HepG2 (cell line): ENCODE results near the gene TRPT1. TPM values are rescaled to one million over a fixed set of nuclear protein-coding genes. Genes with fewer than 3 reads are reported as not detected.

ENCODE experiments used
- CEBPB ChIP-seq: IDR thresholded peaks from 2 replicates; pipeline ENCODE4 v1.6.1; 2011; ENCODE audit warnings: low read depth, low read length, improper control_type of control experiment, borderline replicate concordance
- GATAD2A ChIP-seq: IDR thresholded peaks from 2 replicates; pipeline ENCODE4 v1.6.1; 2016
- HOXA3 ChIP-seq: sonication (generic); formaldehyde crosslinking; IDR thresholded peaks from 2 replicates; pipeline ENCODE4 v1.5.0; 2020; ENCODE audit warnings: missing genetic modification reagents
- ISL2 ChIP-seq: sonication (generic); formaldehyde crosslinking; IDR thresholded peaks from 2 replicates; pipeline ENCODE4 v1.5.0; 2020; ENCODE audit warnings: missing genetic modification reagents
- MAFK ChIP-seq, 2 experiments: IDR thresholded peaks in 1 of 2; conservative IDR thresholded peaks in 1 of 2; 2 replicates each; pipeline ENCODE4 v1.6.1; 2011; ENCODE audit warnings: improper control_type of control experiment in 2 of 2, low read length in 2 of 2
- MIER2 ChIP-seq: IDR thresholded peaks from 2 replicates; pipeline ENCODE4 v1.6.1; 2016; ENCODE audit warnings: missing biosample characterization, missing genetic modification reagents
- MLLT10 ChIP-seq: sonication (generic); formaldehyde crosslinking; IDR thresholded peaks from 2 replicates; pipeline ENCODE4 v1.4.0; 2020; ENCODE audit warnings: missing genetic modification reagents
- NFKB2 ChIP-seq: sonication (generic); formaldehyde crosslinking; IDR thresholded peaks from 2 replicates; pipeline ENCODE4 v1.4.0; 2020; ENCODE audit warnings: missing genetic modification reagents, borderline replicate concordance
- NPAS2 ChIP-seq: sonication (generic); formaldehyde crosslinking; IDR thresholded peaks from 2 replicates; pipeline ENCODE4 v1.8.0; 2022; ENCODE audit warnings: mild to moderate bottlenecking, missing genetic modification reagents, borderline replicate concordance
- SAFB2 ChIP-seq: sonication (generic); formaldehyde crosslinking; IDR thresholded peaks from 2 replicates; pipeline ENCODE4 v1.5.1; 2020; ENCODE audit warnings: missing genetic modification reagents, low read depth, mild to moderate bottlenecking, borderline replicate concordance
- SATB2 ChIP-seq: sonication (generic); formaldehyde crosslinking; IDR thresholded peaks from 2 replicates; pipeline ENCODE4 v1.5.0; 2020; ENCODE audit warnings: missing genetic modification reagents
- U2AF2 ChIP-seq: fragments of 200-400 bp; formaldehyde crosslinking; IDR thresholded peaks from 2 replicates; pipeline ENCODE4 v1.6.1; 2017; ENCODE audit warnings: low read depth, mild to moderate bottlenecking, low read length
- ZNF17 ChIP-seq: sonication (generic); formaldehyde crosslinking; IDR thresholded peaks from 2 replicates; pipeline ENCODE4 v1.5.0; 2020; ENCODE audit warnings: mild to moderate bottlenecking, missing genetic modification reagents
- ZNF30 ChIP-seq: sonication (generic); formaldehyde crosslinking; IDR thresholded peaks from 2 replicates; pipeline ENCODE4 v1.5.0; 2020; ENCODE audit warnings: mild to moderate bottlenecking, missing genetic modification reagents
- polyA plus RNA-seq, 8 experiments: library from polyadenylated mRNA; depleted of rRNA in 3 of 8; stranded (reverse) in 7 of 8; unstranded in 1 of 8; fragments of >200 nt; fragmentation: Illumina TruSeq in 4 of 8; extraction: Trizol in 4 of 8; gene quantifications; 2 replicates each; pipeline versions ENCODE4 v1.2.1 to v1.2.3, GENCODE V29; 2011 to 2016; ENCODE audit warnings: low read depth in 4 of 8, missing spikeins in 1 of 8, mixed read lengths in 1 of 8; ENCODE audit not compliant: insufficient read depth in 1 of 8
- total RNA-seq, 5 experiments: library from RNA; depleted of rRNA; stranded (reverse); fragments of >200 nt; fragmentation: Illumina TruSeq; extraction: Trizol; gene quantifications; 2 replicates each; pipeline ENCODE4 v1.2.3, GENCODE V29; 2016; ENCODE audit warnings: low read depth in 1 of 5
- TF ChIP-seq, protein P1 (sequence below): sonication (generic); formaldehyde crosslinking; IDR thresholded peaks from 2 replicates; pipeline ENCODE4 v1.4.0; 2020; ENCODE audit warnings: missing genetic modification reagents, borderline replicate concordance
- TF ChIP-seq, protein P2 (sequence below): sonication (generic); formaldehyde crosslinking; IDR thresholded peaks from 2 replicates; pipeline ENCODE4 v1.5.1; 2020; ENCODE audit warnings: missing genetic modification reagents, mild to moderate bottlenecking, borderline replicate concordance
- TF ChIP-seq, protein P3 (sequence below): sonication (generic); formaldehyde crosslinking; IDR thresholded peaks from 2 replicates; pipeline ENCODE4 v1.8.0; 2022; ENCODE audit warnings: mild to moderate bottlenecking, missing genetic modification reagents; ENCODE audit not compliant: insufficient replicate concordance
- TF ChIP-seq, protein P4 (sequence below): sonication (generic); formaldehyde crosslinking; conservative IDR thresholded peaks from 2 replicates; pipeline ENCODE4 v1.4.0; 2020; ENCODE audit warnings: mild to moderate bottlenecking, missing genetic modification reagents, moderate library complexity

The TRPT1 gene
- total and polyA plus RNA-seq, 2 of the 13 experiments (the other 11 are each of a cell fraction or from before 2014, with no cell fraction given) = 24.8 to 40.7 TPM

DNA sequence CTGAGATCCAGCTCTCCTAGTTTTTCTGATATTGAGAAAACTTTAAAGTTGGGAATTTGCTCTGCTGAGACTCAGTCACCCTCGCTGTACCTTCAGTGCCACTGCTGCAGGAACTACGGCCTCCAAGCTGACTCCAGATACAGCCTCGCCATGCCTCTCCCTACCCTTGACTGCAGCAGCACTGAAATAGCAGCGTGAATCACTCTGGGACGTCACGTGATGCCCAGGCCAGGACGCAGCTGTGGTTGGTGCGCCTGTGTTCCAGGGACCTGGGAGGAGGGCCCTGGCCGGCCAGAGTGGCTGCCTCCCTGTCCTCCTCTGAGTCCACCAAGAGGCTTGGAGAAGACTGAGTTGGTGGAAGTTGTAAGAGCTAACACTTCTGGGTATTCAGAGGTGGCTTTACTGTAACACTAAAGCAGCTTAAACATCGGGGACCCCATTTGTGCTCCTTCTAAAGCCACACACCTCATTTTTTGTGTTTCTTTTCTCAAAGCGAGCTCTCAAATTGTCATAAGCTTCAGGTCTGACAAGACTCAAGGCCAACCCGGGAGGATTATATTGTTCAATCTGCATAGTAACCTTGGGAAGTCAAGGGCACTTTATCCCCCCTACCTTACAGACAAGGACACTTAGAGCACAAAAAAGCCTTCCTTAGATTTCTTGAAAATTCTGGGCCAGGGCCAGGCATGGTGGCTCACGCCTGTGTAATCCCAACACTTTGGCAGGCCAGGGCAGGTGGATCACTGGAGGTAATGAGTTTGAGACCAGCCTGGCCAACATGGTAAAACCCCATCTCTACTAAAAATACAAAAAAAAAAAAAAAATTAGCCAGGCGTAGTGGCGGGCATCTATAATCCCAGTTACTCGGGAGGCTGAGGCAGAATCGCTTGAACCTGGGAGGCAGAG, 44.2 kb downstream of the TRPT1 start (continued):
- TF ChIP-seq, protein P1, sequence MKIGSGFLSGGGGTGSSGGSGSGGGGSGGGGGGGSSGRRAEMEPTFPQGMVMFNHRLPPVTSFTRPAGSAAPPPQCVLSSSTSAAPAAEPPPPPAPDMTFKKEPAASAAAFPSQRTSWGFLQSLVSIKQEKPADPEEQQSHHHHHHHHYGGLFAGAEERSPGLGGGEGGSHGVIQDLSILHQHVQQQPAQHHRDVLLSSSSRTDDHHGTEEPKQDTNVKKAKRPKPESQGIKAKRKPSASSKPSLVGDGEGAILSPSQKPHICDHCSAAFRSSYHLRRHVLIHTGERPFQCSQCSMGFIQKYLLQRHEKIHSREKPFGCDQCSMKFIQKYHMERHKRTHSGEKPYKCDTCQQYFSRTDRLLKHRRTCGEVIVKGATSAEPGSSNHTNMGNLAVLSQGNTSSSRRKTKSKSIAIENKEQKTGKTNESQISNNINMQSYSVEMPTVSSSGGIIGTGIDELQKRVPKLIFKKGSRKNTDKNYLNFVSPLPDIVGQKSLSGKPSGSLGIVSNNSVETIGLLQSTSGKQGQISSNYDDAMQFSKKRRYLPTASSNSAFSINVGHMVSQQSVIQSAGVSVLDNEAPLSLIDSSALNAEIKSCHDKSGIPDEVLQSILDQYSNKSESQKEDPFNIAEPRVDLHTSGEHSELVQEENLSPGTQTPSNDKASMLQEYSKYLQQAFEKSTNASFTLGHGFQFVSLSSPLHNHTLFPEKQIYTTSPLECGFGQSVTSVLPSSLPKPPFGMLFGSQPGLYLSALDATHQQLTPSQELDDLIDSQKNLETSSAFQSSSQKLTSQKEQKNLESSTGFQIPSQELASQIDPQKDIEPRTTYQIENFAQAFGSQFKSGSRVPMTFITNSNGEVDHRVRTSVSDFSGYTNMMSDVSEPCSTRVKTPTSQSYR (CRISPR knock-in tag) = no peak
- peak; percentile 55; the same call in 1 of the 2 replicates for TF ChIP-seq HOXA3 (CRISPR knock-in tag)
- TF ChIP-seq GATAD2A (CRISPR knock-in tag) = 0 out of 2 replicates have a peak, but pooled peaks have one; percentile 21
- TF ChIP-seq, protein P2, sequence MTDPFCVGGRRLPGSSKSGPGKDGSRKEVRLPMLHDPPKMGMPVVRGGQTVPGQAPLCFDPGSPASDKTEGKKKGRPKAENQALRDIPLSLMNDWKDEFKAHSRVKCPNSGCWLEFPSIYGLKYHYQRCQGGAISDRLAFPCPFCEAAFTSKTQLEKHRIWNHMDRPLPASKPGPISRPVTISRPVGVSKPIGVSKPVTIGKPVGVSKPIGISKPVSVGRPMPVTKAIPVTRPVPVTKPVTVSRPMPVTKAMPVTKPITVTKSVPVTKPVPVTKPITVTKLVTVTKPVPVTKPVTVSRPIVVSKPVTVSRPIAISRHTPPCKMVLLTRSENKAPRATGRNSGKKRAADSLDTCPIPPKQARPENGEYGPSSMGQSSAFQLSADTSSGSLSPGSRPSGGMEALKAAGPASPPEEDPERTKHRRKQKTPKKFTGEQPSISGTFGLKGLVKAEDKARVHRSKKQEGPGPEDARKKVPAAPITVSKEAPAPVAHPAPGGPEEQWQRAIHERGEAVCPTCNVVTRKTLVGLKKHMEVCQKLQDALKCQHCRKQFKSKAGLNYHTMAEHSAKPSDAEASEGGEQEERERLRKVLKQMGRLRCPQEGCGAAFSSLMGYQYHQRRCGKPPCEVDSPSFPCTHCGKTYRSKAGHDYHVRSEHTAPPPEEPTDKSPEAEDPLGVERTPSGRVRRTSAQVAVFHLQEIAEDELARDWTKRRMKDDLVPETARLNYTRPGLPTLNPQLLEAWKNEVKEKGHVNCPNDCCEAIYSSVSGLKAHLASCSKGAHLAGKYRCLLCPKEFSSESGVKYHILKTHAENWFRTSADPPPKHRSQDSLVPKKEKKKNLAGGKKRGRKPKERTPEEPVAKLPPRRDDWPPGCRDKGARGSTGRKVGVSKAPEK (CRISPR knock-in tag) = no peak
- TF ChIP-seq NFKB2 (CRISPR knock-in tag) = peak; percentile 27; the same call in 1 of the 2 replicates
- TF ChIP-seq ZNF17 (CRISPR knock-in tag) = no peak
- no peak for TF ChIP-seq CEBPB
- no peak for TF ChIP-seq MLLT10 (CRISPR knock-in tag)
- TF ChIP-seq MIER2 (CRISPR knock-in tag) = no peak
- no peak for TF ChIP-seq SATB2 (CRISPR knock-in tag)
- no peak for TF ChIP-seq U2AF2
- TF ChIP-seq, protein P3, sequence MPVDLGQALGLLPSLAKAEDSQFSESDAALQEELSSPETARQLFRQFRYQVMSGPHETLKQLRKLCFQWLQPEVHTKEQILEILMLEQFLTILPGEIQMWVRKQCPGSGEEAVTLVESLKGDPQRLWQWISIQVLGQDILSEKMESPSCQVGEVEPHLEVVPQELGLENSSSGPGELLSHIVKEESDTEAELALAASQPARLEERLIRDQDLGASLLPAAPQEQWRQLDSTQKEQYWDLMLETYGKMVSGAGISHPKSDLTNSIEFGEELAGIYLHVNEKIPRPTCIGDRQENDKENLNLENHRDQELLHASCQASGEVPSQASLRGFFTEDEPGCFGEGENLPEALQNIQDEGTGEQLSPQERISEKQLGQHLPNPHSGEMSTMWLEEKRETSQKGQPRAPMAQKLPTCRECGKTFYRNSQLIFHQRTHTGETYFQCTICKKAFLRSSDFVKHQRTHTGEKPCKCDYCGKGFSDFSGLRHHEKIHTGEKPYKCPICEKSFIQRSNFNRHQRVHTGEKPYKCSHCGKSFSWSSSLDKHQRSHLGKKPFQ = no peak
- TF ChIP-seq ZNF30 = no peak
- TF ChIP-seq ISL2 = no peak
- TF ChIP-seq NPAS2 (CRISPR knock-in tag) = no peak
- no peak for TF ChIP-seq SAFB2 (CRISPR knock-in tag)
- TF ChIP-seq, protein P4, sequence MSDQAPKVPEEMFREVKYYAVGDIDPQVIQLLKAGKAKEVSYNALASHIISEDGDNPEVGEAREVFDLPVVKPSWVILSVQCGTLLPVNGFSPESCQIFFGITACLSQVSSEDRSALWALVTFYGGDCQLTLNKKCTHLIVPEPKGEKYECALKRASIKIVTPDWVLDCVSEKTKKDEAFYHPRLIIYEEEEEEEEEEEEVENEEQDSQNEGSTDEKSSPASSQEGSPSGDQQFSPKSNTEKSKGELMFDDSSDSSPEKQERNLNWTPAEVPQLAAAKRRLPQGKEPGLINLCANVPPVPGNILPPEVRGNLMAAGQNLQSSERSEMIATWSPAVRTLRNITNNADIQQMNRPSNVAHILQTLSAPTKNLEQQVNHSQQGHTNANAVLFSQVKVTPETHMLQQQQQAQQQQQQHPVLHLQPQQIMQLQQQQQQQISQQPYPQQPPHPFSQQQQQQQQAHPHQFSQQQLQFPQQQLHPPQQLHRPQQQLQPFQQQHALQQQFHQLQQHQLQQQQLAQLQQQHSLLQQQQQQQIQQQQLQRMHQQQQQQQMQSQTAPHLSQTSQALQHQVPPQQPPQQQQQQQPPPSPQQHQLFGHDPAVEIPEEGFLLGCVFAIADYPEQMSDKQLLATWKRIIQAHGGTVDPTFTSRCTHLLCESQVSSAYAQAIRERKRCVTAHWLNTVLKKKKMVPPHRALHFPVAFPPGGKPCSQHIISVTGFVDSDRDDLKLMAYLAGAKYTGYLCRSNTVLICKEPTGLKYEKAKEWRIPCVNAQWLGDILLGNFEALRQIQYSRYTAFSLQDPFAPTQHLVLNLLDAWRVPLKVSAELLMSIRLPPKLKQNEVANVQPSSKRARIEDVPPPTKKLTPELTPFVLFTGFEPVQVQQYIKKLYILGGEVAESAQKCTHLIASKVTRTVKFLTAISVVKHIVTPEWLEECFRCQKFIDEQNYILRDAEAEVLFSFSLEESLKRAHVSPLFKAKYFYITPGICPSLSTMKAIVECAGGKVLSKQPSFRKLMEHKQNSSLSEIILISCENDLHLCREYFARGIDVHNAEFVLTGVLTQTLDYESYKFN (CRISPR knock-in tag) = no peak
- no peak for TF ChIP-seq MAFK (conservative IDR thresholded peaks at IDR 0.05 in 1 of 2, IDR thresholded peaks at IDR 0.05 in 1 of 2; ENCODE audit: low read length in 2 of 2)
